GM11168 (cell line): Measurements from ENCODE around the gene FGF1.

Experiments
- in situ Hi-C: fragments of 300-500 bp; cut with MboI; formaldehyde crosslinking; loops from one replicate; pipeline ENCODE4 v1.12.0; 2022; ENCODE audit warnings: low sequenced_read_pairs; ENCODE audit not compliant: unreplicated experiment

Gene FGF1

DNA sequence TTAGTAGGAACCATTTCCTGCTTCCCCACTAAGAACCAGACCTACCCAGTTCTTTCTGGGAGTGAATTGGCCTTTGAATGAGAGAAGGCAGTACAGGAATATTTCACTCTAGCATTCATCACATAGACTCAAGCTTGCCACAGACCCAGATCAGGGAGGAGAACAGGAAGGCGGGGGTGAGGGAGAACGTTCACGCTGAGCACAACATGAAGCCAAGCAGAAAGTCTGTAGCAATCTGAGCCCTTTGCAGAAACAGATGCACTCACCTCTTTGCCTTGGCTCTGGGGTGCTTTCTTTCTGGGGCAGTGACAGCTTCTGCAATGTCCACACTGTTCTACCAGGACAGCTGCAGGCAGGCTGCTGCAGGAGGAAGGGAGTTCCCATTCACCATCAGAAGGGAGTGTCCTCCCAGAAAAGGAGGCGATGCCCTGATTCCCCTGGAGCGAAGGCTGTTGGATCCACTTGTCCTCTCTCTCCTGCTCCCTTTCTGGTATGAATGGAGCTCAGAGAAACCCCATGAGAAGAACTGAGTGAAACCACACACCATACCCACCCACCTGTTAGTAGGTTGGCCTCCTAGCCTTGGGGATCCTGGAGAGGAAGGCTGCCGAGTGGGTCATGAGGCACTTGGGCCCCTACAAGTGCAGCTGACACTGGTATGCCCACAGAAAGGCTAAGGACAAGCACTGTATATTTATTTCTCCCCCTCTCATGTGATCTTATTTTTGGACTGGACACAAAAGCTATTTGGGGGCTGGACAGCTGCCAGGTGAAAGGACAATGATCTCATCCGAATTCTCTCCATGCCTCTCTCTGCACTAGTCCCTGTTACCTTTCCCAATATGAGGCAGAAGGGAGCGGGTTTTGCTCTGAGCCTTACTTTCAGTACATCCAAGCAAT, 11.7 kb upstream of the FGF1 start:
- in situ Hi-C loops: no loop called here

DNA sequence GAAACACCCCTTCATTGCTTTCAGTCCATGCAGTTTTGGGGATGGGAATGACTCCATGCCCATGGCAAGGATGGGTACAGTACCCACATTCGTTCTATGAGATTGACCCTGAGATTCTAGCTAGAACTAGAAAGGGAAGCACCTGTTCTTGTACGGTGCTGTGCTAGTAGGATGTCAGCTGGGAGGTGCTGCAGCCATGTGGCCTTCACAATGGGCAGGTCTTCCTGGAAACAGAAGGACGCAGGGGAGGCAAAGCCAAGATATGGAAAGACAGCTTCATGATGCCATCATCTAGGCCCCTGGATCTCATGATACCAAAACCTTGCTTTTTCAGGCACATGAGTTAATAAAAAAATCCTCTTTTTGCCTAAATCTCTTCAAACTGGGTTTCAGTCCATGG, 10.5 kb upstream of the FGF1 start:
- in situ Hi-C loops: no loop called here

DNA sequence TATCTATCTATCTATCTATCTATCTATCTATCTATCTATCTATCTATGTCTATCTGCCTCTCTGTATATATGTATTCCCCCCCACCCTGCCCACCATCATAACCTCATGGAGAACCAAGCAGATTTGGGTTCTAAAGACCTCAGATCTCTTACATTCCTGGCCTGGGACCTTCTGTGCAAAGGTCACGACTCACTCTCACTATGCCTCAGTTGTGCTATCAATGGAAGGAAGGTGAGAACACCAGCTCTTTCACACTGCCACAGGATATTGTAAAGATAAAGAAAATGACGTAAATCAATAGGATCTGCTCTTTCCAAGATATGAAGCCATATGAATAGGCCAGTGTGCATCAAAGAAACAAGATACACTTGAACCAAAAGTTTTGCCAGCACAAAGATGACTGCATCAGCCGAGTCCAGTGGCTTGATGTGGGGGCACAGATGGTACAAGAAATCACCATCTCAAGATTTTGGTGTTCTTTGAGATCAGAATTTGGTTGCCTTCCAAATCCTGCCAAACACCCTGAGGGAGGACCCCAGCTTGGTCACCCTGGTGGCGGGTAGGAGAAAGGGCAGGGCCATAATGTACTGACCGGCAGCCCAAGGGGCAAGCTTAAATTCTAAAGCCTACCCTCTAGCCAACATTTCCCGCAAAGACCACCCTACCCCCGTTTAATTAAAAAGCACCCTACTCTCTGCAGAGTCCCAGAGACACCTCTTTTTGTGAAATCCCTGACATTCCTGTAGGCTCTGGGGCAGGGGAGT, 8.4 kb upstream of the FGF1 start:
- in situ Hi-C loops: no loop called here

DNA sequence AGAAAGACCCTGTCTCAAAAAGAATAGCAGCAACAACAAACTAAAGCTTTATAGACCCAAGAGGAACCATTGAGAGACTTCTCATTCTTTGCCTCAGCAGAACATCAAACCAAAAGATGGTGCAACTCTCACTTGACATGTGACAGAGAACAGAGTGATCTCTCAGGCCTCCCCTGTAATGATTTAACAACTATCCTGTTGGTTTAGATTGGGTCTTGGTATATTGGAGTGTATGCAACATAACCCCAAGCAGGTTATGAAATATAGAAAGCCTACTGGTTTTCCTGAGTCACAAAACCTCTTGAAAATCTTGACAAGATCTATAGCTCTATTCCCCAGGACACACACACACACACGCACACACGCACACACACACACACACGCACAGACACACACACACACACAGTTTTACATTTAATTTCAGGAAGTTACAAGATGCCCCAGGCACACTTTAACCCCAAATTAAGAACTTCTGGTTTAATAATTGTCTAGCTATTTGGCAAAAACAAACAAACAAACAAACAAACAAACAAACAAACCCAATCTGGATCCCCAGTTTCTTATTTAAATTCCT, 6.5 kb upstream of the FGF1 start:
- in situ Hi-C loops: no loop called here

DNA sequence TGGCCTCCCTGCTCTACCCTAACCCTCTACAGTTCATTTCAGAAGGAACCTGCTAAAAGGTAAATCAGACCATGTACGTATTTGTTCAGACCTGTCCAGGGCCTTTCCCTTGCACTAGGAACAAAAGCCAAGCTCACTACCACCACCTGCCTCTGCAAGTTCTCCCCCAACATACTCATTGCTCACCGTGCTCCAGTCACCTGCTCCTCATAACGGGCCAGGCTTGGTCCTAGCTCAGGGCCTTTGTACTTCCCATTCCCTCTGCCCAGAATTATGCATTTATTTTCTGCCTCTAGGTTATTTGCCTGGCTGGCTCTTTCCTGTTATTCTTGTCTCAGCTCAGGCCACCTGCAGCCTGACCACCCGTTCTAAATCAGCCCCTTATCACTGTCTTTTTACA, 4.8 kb upstream of the FGF1 start:
- in situ Hi-C loops: no loop called here

DNA sequence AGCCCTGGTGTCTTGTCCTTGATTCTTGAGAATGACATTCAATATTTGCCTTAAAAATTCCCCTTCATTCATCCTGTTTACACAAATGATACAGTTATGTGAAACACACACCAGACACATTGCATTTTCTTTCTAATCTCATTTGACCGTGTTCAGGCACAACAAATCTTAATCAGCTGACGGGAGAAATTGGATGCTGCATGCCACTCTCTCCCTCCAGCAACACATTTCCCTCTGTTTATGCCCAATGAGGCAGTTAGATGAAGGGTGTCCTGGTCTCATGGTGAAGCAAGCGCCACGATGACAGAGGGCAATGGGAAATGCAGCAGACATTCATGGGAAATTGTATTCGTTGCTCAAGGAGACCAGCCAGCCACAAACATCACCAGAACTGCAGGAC, 3.2 kb upstream of the FGF1 start:
- in situ Hi-C loops: no loop called here

DNA sequence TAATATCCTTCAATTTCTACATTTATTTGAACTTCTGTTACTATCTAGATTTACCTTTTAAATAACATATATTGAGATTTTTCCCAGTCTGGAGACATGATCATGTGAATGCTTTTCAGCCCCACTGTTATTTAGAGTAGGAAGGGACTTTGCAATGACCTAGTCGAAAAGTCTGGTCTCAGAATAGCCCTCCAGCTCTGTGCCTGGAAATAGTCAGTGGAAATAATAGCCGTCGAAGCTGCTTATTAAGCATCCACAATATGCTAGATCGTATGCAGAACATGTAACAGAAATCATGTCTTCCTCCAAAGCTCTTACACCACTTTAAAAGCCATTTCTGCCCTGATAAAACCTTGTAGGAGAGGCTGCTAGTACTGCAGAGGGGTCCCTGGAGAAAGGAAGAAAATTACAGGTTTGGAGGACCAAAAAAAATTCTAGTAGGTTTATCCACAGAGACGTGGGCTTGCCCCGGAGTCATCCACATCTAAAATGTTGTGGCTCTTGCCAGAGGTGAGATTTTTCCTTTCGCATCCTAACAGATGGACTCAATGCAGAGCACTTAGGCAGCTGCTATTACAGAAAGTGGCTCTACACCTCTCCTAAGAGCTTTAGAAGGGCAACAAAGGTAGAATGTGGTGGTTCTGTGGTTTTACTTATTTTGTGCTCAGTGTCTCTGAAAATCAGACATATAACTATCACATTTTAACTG, 2.5 kb upstream of the FGF1 start:
- in situ Hi-C loops: no loop called here

DNA sequence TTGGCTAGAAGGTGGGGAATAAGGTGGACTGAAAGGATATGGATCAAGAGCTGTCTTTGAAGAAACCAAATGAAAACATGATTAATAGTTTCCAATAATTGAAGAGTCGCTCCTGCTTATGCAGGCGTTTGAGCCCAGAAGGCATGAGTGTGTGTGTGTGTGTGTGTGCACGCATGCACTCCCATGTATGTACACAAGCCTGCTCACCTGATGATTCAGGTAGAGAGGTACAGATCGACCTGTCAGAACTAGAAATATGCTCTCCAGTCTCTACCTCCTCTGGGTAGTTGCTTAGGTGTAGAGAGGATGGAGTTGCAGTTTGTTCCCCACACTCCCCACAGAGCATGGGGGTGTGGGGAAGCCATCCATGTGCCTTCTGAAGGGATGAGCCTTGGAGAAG, 1.1 kb upstream of the FGF1 start:
- in situ Hi-C loops: no loop called here

DNA sequence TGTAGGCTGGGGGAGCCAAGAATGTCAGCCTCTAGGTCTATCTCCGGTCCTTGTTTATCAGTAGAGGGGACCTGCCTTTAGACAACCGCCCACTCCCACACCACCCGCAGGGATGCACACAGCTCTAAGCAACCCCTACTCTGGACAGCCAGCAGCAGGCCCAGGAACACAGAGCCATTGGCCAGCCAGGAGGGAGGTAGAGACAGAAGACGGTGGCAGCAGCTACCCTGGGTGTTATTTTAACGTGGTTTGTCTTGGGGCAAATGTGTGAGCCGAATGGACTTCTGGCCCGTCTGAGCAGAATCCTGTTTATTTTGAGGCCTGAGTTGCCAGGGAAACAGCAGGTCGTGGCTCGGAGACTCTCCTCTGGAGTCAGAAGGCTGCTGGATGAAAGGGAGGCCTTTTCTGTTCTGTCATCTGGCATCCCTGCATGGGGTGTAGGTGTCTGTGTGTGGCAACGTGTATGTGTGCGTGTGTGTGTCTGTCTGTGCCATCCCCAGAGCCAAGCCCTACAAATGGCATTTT, 382 bp upstream of the FGF1 start:
- in situ Hi-C loops: no loop called here

DNA sequence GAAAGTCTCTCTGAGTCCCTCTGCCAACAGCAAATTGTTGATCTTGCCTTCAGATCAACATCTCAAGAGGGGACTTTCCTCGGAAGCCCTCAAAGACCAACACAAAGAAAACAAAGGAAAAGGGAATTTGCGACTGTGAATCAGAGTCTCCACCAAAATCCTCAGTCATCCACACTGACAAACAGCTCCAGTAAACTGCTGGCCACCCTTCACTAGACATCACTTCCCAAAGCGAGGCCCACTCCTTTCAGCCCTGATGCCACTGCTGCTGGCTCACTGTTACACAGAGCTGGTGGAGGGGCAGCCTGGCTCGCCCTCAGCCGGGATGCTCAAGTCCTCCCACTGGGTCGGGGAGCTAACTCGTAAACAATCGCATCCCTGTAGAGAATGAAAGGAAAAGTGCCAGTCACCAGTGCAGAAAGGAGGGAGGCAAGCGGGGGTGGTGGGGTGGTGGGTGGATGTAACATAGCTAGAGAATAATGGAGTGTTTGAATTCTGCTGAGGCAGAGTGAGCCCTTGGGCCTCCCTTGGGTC, 1.3 kb downstream of the FGF1 start:
- in situ Hi-C loops: no loop called here

DNA sequence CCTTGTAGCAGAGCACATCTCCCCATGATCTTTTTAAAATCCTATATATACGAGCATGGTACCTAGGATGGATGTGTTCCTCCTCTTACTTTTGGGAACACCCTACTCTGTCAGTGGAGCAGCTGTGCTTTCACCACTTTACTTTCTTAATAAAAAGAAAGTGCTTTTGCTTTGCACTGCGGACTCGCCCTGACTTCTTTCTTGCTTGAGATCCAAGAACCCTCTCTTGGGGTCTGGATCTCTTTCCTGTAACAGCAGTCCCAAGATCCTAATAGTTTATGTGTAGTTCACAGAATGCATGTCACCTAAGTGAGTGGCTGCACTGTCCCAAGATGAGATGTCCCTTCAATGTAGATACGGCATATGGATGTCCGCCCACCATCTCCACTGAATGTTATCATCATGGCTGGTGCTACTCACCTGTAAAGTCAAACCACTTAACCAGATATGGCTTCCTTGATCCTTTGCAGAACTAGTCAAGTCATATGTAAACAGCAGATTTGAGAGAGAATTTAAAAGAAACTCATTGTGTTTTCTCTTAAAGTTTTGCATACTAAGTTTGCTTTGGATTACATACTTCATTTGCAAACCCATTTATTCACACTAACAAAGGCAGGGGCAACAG, 1.9 kb downstream of the FGF1 start:
- in situ Hi-C loops: no loop called here

DNA sequence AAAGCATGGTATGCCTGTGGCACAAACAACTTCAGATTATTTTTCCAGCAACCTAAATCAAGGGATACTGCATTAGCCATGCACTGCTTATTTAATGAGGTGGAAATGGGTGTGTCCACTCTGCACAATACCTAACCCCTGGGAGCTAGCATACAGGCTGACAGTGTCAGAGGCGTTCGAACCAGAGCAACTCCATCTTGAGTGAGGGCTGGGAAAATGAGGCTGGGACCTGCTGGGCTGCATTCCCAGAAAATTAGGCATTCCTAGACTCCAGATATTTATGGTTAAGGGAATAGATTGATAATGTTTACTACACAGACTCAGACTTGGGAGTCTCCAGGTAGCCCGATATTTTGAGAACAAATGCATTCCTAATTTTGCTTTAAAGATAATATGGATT, 2.8 kb downstream of the FGF1 start:
- in situ Hi-C loops: no loop called here

DNA sequence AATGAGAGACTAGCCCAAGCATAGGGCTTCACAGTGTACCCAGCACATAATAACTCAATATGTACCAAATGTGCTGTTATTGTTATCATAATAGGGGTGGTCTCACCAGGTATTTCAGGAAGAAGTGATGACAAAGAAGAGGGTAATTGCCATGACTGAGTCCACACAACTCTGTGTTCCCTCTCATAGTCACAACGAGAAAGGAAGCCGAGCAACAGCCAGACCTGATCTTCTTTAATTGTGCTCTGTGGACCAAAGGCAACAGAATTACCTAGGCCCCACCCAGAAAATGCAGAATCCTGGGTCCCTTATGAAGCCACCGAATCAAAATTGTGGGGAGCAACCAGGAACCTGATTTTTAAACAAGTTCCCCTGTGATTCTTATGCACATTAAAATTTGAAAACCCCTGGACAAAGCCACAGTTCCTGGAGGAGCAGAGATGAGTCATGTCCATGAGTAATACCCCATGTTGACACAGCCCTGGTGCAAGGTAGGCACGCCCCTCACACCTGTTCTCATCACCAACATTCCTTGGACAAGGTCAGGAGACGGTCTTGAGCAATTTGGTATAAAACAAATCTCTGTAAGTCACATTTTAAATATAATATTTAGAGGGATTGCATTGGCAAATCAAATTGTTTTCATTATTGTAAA, 5.2 kb downstream of the FGF1 start:
- in situ Hi-C loops: no loop called here

DNA sequence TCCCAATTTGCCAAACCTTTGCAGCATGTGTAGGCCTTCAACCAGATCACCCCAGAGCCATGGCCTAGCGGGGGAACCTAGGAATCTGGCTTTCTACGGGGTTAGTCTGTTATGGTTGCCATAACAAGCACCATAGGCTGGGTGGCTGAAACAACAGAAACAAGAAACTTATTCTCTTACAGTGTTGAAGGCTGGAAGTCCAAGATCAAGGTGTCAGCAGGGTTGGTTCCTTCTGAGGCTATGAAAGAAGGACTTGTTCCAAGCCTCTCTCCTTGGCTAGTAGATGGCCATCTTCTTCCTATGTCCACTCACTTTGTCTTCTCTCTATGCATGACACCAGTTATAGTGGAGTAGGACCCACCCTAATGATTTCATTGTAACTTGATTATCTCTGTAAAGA, 6.1 kb downstream of the FGF1 start:
- in situ Hi-C loops: no loop called here

DNA sequence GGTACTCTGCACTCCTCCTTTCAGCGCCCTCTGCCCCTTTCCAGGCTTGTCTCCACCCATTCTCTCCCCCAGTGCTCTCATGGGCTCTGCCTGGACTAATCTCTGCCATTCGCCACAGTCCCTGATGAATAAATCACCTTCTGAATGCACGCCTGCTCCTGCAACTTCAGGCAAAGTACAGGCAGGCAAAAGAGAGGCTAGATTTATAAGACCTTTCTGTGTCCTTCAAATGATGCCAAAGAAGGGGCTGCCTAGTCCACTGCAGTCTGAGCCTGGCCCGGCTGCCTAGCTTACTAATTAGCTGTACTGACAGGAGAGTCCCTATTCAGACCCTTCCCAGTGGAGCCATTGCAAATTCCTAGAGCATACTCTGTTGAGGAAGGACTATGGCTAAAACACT, 7.4 kb downstream of the FGF1 start:
- in situ Hi-C loops: no loop called here

DNA sequence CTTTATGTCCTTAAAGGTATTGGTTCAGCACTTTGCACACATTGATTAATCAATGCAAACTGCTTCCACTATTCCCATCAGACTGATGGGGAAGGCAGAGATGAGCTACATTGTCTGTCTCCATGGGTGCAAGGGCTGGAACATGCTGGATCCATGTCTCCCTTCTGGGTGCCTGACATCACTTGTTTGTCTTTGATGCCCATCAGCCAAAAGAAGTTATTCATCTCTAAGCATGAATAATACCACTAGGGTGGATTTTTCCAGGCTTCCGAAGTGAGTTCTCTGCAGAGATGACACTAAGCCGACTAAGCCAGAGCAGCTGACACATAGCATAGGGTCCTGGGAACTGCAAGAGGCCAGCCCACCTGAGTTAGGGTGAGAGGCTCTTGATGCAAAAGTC, 8.7 kb downstream of the FGF1 start:
- in situ Hi-C loops: no loop called here

DNA sequence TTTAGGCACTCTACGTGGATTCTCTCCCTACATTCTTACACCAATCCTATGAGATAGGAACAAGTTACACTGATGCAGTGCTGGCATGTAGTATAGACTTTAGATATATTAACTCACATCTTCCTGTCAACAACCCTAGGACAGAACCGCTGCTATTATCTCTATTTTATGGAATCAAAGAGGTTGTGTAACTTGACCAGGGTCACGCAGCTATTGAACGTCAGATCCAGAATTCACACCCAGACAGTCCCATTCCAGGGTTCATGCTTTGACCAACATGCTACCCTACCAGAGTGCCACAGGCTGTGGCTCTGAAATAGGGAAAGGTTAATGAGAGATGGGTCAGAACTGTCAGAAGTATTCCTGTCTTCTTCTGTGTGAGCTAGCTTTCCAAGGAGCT, 9.6 kb downstream of the FGF1 start:
- in situ Hi-C loops: no loop called here

DNA sequence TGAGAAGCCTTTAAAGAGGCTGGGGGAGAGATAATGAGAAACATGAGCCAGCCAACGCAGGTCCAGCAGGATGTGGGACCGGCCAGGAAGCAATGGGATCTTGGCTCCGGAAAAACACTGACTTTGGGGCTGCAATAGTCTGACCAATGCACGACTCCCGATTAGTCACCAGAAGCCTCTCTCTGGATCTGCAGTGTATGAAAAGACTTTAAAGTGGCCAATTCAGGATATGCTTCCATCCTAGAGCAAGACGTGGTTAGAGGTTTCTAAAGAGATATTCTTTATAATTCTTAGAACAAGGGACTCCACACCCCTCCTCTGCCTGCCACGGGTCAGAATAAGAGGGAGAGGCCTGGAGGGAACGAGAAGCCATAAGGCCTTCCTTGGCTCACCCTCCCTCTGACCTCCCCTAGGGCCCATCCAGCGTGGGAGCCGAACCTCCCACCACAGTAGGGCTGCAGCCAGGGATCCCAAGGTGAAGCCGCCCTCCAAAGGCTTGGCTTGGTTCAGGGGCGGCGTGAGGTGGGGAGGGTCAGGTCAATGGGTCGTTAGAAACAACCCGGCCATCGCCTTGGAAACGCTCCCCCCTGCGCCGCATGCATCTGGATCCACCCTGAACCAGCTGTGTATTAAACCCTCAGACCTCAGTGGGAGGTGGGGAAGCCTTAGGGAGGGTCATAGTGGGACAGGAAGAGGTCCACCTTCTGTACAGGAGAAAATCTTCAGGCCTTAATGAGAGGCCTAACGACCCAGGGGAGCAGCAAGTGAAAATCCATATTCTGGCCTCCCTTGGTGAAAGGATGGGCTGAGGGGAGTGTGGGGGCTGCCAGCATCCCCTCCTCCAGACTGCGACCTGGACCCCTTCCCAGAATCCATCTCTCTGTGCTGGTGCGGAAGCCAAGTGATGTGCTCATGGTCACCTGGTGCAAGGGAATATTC, 11.1 kb downstream of the FGF1 start:
- in situ Hi-C loops: no loop called here
